ENCODE results near the gene HAAO.

The HAAO gene

DNA sequence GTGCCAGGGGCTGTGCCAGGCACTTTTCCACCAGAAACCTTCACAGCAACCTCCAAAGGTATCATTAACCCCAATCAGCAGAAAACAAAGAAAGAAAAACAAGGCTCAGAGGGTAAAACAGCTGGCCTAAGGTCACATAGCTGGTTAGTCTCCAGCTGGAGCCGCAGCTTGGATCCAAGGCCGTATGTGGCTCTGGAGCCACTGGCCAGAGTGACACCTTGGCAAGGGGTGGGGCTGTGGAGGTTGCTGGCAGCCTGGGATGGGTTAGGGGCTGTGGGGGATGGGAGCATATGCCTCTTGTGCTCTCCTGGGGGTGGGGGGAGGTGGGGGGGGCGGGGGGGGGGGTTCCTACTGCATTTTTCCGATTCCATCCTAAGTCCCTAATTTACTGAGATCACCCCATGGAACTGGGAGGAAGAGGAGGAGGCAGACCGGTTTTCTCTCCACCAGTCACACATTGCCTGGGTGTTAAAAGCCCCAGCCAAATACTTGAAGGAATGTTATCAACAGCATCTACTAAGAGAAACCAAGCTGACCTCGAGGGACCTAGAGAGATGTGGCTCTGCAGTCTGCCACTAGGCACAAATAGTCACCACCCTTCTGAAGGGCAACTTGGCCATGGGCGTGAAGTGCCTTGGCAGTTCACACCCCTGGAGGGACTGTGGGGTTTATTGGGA lies 8.0 kb downstream of the HAAO start:
- H3K9ac ChIP-seq (ENCODE audit: low read length), result no peak overlapping the region
- no peaks in the 10 kb centered on the region for H3K27me3 ChIP-seq (ENCODE audit: low read depth, low read length)
- no peaks in the 10 kb centered on the region for H3K79me2 ChIP-seq (ENCODE audit: low read length)
- H3K4me2 ChIP-seq (ENCODE audit: low read length), result no peak overlapping the region
- H4K20me1 ChIP-seq (ENCODE audit: insufficient read depth, low read length), result no peaks in the 10 kb centered on the region
- TF ChIP-seq, protein P1, sequence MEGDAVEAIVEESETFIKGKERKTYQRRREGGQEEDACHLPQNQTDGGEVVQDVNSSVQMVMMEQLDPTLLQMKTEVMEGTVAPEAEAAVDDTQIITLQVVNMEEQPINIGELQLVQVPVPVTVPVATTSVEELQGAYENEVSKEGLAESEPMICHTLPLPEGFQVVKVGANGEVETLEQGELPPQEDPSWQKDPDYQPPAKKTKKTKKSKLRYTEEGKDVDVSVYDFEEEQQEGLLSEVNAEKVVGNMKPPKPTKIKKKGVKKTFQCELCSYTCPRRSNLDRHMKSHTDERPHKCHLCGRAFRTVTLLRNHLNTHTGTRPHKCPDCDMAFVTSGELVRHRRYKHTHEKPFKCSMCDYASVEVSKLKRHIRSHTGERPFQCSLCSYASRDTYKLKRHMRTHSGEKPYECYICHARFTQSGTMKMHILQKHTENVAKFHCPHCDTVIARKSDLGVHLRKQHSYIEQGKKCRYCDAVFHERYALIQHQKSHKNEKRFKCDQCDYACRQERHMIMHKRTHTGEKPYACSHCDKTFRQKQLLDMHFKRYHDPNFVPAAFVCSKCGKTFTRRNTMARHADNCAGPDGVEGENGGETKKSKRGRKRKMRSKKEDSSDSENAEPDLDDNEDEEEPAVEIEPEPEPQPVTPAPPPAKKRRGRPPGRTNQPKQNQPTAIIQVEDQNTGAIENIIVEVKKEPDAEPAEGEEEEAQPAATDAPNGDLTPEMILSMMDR (IDR thresholded peaks at IDR 0.05; ENCODE audit: low read depth, low read length), result no peak
- TF ChIP-seq EZH2phosphoT487 (IDR thresholded peaks at IDR 0.05; ENCODE audit: low read depth), result no peak
- no peak overlapping the region for H2AFZ ChIP-seq (ENCODE audit: low read depth, low read length)
- no peak overlapping the region for H3K27ac ChIP-seq (ENCODE audit: low read length)
- H3K36me3 ChIP-seq (replicated peaks; ENCODE audit: low read depth, low read length), result no peaks in the 10 kb centered on the region
- H3K4me1 ChIP-seq (ENCODE audit: low read length), result no peaks in the 10 kb centered on the region
- H3K4me3 ChIP-seq (ENCODE audit: low read length), result no peak overlapping the region
- H3K9me3 ChIP-seq (ENCODE audit: insufficient read depth, low read length), result 0 out of 2 replicates have a peak, but pooled peaks cover 3% of the 10 kb centered on the region

DNA sequence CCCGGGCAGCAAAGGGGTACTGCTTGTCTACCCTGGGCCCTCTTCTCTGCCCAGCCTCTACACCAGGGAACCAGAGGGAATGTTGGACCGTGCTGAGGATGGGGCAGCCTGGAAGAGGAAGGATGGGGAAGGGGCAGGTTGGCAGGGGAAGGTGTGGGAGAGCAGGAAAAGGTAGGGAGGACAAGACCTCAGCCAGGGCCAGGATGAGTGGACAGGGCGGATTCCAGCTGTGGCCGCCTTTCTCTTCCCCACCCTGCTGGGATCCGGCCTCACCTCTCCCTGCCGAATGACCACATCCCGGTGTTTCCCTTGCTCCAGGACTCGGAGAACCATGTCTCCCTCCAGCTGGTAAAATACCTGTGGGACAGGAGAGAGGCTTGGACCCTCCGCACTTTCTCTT lies 8.9 kb downstream of the HAAO start:
- no peak overlapping the region for H3K4me2 ChIP-seq (ENCODE audit: low read length)
- H3K9ac ChIP-seq (ENCODE audit: low read length), result no peak overlapping the region
- no peaks in the 10 kb centered on the region for H3K36me3 ChIP-seq (replicated peaks; ENCODE audit: low read depth, low read length)
- TF ChIP-seq, protein P1 (IDR thresholded peaks at IDR 0.05; ENCODE audit: low read depth, low read length), result no peak
- TF ChIP-seq EZH2phosphoT487 (IDR thresholded peaks at IDR 0.05; ENCODE audit: low read depth), result no peak
- no peaks in the 10 kb centered on the region for H4K20me1 ChIP-seq (ENCODE audit: insufficient read depth, low read length)
- H3K4me1 ChIP-seq (ENCODE audit: low read length), result no peaks in the 10 kb centered on the region
- 0 out of 2 replicates have a peak, but pooled peaks cover 3% of the 10 kb centered on the region for H3K9me3 ChIP-seq (ENCODE audit: insufficient read depth, low read length)
- no peak overlapping the region for H2AFZ ChIP-seq (ENCODE audit: low read depth, low read length)
- H3K27ac ChIP-seq (ENCODE audit: low read length), result no peak overlapping the region
- no peaks in the 10 kb centered on the region for H3K79me2 ChIP-seq (ENCODE audit: low read length)
- no peak overlapping the region for H3K4me3 ChIP-seq (ENCODE audit: low read length)
- H3K27me3 ChIP-seq (ENCODE audit: low read depth, low read length), result no peaks in the 10 kb centered on the region

DNA sequence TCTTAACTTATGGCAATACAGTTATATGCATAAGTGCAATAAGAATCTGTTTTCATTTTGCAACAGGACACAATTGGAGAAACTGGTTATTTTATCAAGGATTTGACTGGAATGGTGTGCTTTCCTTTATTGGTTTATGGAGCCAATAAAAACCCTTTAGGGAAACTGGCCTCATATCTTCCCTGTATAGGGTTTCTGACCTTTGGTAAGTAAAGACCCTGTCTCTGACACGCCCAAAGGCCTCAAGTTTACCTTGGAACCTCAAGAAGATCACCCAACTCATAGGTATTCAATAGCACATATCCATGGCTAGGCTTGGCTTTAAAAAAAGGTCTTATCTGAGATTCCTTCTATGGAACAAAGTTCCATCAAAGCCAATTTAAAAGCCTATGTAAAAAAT lies 11.2 kb downstream of the HAAO start:
- peaks cover 9% of the 10 kb centered on the region for H3K9me3 ChIP-seq (ENCODE audit: insufficient read depth, low read length)
- H3K9ac ChIP-seq (ENCODE audit: low read length), result no peak overlapping the region
- peaks cover 2% of the 10 kb centered on the region for H3K36me3 ChIP-seq (replicated peaks; ENCODE audit: low read depth, low read length)
- H3K27me3 ChIP-seq (ENCODE audit: low read depth, low read length), result no peaks in the 10 kb centered on the region
- TF ChIP-seq EZH2phosphoT487 (IDR thresholded peaks at IDR 0.05; ENCODE audit: low read depth), result no peak
- TF ChIP-seq, protein P1 (IDR thresholded peaks at IDR 0.05; ENCODE audit: low read depth, low read length), result no peak
- H3K4me3 ChIP-seq (ENCODE audit: low read length), result no peak overlapping the region
- no peak overlapping the region for H3K4me2 ChIP-seq (ENCODE audit: low read length)
- H4K20me1 ChIP-seq (ENCODE audit: insufficient read depth, low read length), result no peaks in the 10 kb centered on the region
- H3K79me2 ChIP-seq (ENCODE audit: low read length), result no peaks in the 10 kb centered on the region
- H3K27ac ChIP-seq (ENCODE audit: low read length), result no peak overlapping the region
- no peak overlapping the region for H2AFZ ChIP-seq (ENCODE audit: low read depth, low read length)
- H3K4me1 ChIP-seq (ENCODE audit: low read length), result no peaks in the 10 kb centered on the region

DNA sequence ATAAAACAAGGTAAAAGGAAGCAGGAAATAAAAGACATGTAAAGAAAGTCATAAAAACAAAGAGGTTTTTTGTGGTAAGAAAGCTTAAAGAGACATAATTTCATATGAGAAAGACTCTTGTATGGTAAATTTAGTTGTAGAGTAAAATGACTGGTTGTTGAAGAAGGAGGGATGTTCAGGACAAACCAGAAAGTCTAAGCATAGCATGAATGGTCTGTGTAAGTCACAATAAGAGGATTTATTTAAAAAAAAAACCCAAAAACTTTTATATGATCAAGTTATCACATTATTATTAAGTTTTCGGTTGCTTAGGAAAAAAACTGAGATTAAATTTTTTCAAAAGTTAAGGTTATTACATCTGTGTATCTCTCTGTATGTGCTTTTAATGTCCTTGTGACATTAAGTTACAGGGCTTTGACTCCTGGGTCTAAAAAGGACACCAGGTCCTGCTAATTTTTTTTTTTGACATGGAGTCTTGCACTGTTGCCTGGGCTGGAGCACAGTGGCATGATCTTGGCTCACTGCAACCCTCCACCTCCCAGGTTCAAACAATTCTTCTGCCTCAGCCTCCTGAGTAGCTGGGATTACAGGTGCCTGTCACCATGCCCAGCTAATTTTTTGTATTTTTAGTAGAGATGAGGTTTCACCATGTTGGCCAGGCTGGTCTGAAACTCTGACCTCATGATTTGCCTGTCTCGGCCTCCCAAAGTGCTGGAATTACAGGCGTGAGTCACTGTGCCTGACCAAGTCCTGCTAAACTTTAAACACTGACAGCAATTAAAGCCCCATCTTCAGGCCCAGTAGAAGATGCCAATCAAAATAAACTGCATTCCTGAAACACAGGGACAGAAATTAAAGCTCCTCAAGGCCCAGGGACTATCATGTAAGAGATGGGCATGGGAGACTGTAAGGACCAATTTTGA lies 14.2 kb downstream of the HAAO start:
- peaks cover 9% of the 10 kb centered on the region for H3K9me3 ChIP-seq (ENCODE audit: insufficient read depth, low read length)
- no peak for TF ChIP-seq EZH2phosphoT487 (IDR thresholded peaks at IDR 0.05; ENCODE audit: low read depth)
- no peak overlapping the region for H3K4me2 ChIP-seq (ENCODE audit: low read length)
- H3K4me1 ChIP-seq (ENCODE audit: low read length), result no peaks in the 10 kb centered on the region
- H3K9ac ChIP-seq (ENCODE audit: low read length), result no peak overlapping the region
- H3K79me2 ChIP-seq (ENCODE audit: low read length), result no peaks in the 10 kb centered on the region
- H2AFZ ChIP-seq (ENCODE audit: low read depth, low read length), result no peak overlapping the region
- no peak overlapping the region for H3K4me3 ChIP-seq (ENCODE audit: low read length)
- no peaks in the 10 kb centered on the region for H3K27me3 ChIP-seq (ENCODE audit: low read depth, low read length)
- no peaks in the 10 kb centered on the region for H4K20me1 ChIP-seq (ENCODE audit: insufficient read depth, low read length)
- peaks cover 2% of the 10 kb centered on the region for H3K36me3 ChIP-seq (replicated peaks; ENCODE audit: low read depth, low read length)
- H3K27ac ChIP-seq (ENCODE audit: low read length), result no peak overlapping the region
